K562 (cell line): ENCODE measurements around the gene WDCP. TPM values are rescaled to one million over a fixed set of nuclear protein-coding genes. Genes with fewer than 3 reads are reported as not detected.

Source experiments
- ATAC-seq: fragments of 200-7000 bp; cut with Tn5 transposase; 3 replicates; pipeline ENCODE4 v1.9.1; 2020; ENCODE audit warnings: moderate library complexity
- BruUV-seq: library from RNA; stranded (reverse); fragments of 400-500 nt; replicated peaks from 2 replicates; lab custom pipeline; 2021; lab: Mats Ljungman, UMichigan
- CTCF ChIA-PET: fragments of 300-600 bp; formaldehyde crosslinking; extraction: SDS; loops from one replicate; lab custom pipeline; 2021; ENCODE audit warnings: low intra/inter-chr PET ratio; lab: Yijun Ruan, JAX
- POLR2A ChIA-PET: fragments of 300-600, 350-650 bp; sonication (Branson Sonifier 250); formaldehyde crosslinking; extraction: SDS; loops from one replicate; lab custom pipeline; 2021; ENCODE audit warnings: antibody characterized with exemption, inconsistent platforms; lab: Yijun Ruan, JAX
- DNase-seq, 4 experiments: peaks; one replicate each; pipeline versions ENCODE4 v3.0.0 to v3.0.0-alpha.2; 2011 to 2018; ENCODE audit warnings: low spot score in 3 of 4, mixed read lengths in 3 of 4; ENCODE audit errors: extremely low read depth in 1 of 4
- FAIRE-seq: peaks from 2 replicates; lab custom pipeline; 2011; peaks lifted over from hg19 to GRCh38; lab: Jason Lieb, UNC
- H2AFZ ChIP-seq: 2 replicates; pipeline ENCODE4 v1.6.0; 2011; ENCODE audit warnings: low read depth, low read length, control low read depth, inconsistent platforms
- H3K27ac ChIP-seq: fragments of 200-600 bp; 3 replicates; pipeline ENCODE4 v1.8.0; 2011; ENCODE audit warnings: low read depth, mild to moderate bottlenecking, control low read depth, inconsistent platforms, low read length, moderate library complexity, mixed read lengths; ENCODE audit errors: extremely low read depth
- H3K27me3 ChIP-seq, 2 experiments: fragments of 300-600 bp in 1 of 2; 2 replicates in 1 of 2; 3 replicates in 1 of 2; pipeline versions ENCODE4 v1.6.0 to v1.8.0; 2011; ENCODE audit warnings: inconsistent platforms in 2 of 2, low read length in 2 of 2, mild to moderate bottlenecking in 1 of 2, mixed read lengths in 1 of 2, moderate library complexity in 1 of 2; ENCODE audit not compliant: control insufficient read depth in 2 of 2, insufficient read depth in 2 of 2
- H3K36me3 ChIP-seq: fragments of 300-600 bp; 3 replicates; pipeline ENCODE4 v1.8.0; 2011; ENCODE audit warnings: mild to moderate bottlenecking, low read length, inconsistent platforms; ENCODE audit not compliant: control insufficient read depth, insufficient read depth
- H3K4me1 ChIP-seq, 2 experiments: fragments of 200-600 bp in 1 of 2; replicated peaks in 1 of 2; 2 replicates in 1 of 2; 3 replicates in 1 of 2; pipeline versions ENCODE4 v1.5.1 to v1.8.0; 2011; ENCODE audit warnings: inconsistent platforms in 2 of 2, low read length in 2 of 2, mild to moderate bottlenecking in 1 of 2, mixed read lengths in 1 of 2, moderate library complexity in 1 of 2; ENCODE audit not compliant: control insufficient read depth in 2 of 2, insufficient read depth in 2 of 2
- H3K4me2 ChIP-seq: 2 replicates; pipeline ENCODE4 v1.6.1; 2011; ENCODE audit warnings: low read length, control low read depth, inconsistent platforms, mixed read lengths; ENCODE audit not compliant: insufficient read depth
- H3K4me3 ChIP-seq: fragments of 200-600 bp; sonication (generic), shearing (Covaris generic); 2 replicates; pipeline ENCODE4 v1.5.1; 2016; ENCODE audit warnings: control low read depth, inconsistent platforms
- H3K79me2 ChIP-seq: fragments of 200-600 bp; 3 replicates; pipeline ENCODE4 v1.8.0; 2011; ENCODE audit warnings: low read length, inconsistent platforms; ENCODE audit not compliant: control insufficient read depth, insufficient read depth
- H3K9ac ChIP-seq, 2 experiments: 2 replicates each; pipeline versions ENCODE4 v1.6.0 to v1.6.1; 2011; ENCODE audit warnings: low read depth in 2 of 2, low read length in 2 of 2, control low read depth in 1 of 2, inconsistent platforms in 1 of 2, mild to moderate bottlenecking in 1 of 2, mixed read lengths in 1 of 2; ENCODE audit not compliant: insufficient read depth in 1 of 2
- H3K9me1 ChIP-seq: one replicate; pipeline ENCODE4 v1.6.0; 2011; ENCODE audit warnings: inconsistent platforms, mild to moderate bottlenecking, low read length, moderate library complexity; ENCODE audit not compliant: control insufficient read depth, insufficient read depth
- H3K9me3 ChIP-seq: replicated peaks from 2 replicates; pipeline ENCODE4 v1.5.1; 2011; ENCODE audit warnings: low read depth, low read length, inconsistent platforms; ENCODE audit not compliant: control insufficient read depth, insufficient read depth
- H4K20me1 ChIP-seq: replicated peaks from 2 replicates; pipeline ENCODE4 v1.6.1; 2011; ENCODE audit warnings: low read length, inconsistent platforms, mixed read lengths; ENCODE audit not compliant: control insufficient read depth, insufficient read depth
- POLR2G ChIP-seq: fragments of 200-400 bp; formaldehyde crosslinking; IDR thresholded peaks from 2 replicates; pipeline ENCODE4 v1.6.1; 2017; ENCODE audit warnings: low read depth, mild to moderate bottlenecking, antibody characterized with exemption, low read length, moderate library complexity
- WGBS: fragments of 100-300 bp; shearing (Covaris generic); methylation state at CpG from one replicate; pipeline ENCODE4 v1.1.6; 2016; ENCODE audit warnings: low coverage, mixed read lengths; ENCODE audit not compliant: insufficient coverage; ENCODE audit errors: missing lambda C conversion rate; 5-methylcytosine and 5-hydroxymethylcytosine counted together
- in situ Hi-C: fragments of 300-500 bp; cut with MboI; formaldehyde crosslinking; loops from 4 replicates; pipeline ENCODE4 v1.15.0; 2018; ENCODE audit warnings: inconsistent platforms, mixed read lengths
- intact Hi-C: fragments of 100-400 bp; cut with micrococcal nuclease; formaldehyde crosslinking; loops from 2 replicates; pipeline ENCODE4 v1.14.2; 2022
- polyA plus RNA-seq, 8 experiments: library from polyadenylated mRNA; depleted of rRNA in 4 of 8; stranded (reverse) in 5 of 8; unstranded in 3 of 8; fragments of >200 nt; fragmentation: Nextera tagmentation in 2 of 8; fragmentation: Illumina TruSeq in 1 of 8; extraction: Ambion mirVana in 2 of 8; extraction: Trizol in 1 of 8; gene quantifications; 2 replicates each; pipeline versions ENCODE4 v1.2.1 to v1.2.3, GENCODE V29; 2011 to 2014; ENCODE audit warnings: inconsistent platforms in 1 of 8, missing spikeins in 1 of 8
- total RNA-seq, 7 experiments: library from RNA; depleted of rRNA in 6 of 7; stranded (reverse); fragments of >200 nt in 6 of 7; fragmentation: Illumina TruSeq in 2 of 7; extraction: Trizol in 2 of 7; gene quantifications; 2 replicates each; pipeline versions ENCODE4 v1.2.1 to v1.2.3, GENCODE V29; 2011 to 2021; ENCODE audit warnings: low replicate concordance in 1 of 7
- TF ChIP-seq, protein P1 (sequence below): IDR thresholded peaks from 3 replicates; pipeline ENCODE4 v1.6.1; 2011; ENCODE audit warnings: borderline replicate concordance, mild to moderate bottlenecking, moderate library complexity; ENCODE audit not compliant: insufficient read length; ENCODE audit errors: extremely low read depth

The WDCP gene
- total and polyA plus RNA-seq, 9 of the 15 experiments (the other 6 are each of a cell fraction or from before 2014, with no cell fraction given): 10.1 to 41.4 (median 21.8) TPM

DNA sequence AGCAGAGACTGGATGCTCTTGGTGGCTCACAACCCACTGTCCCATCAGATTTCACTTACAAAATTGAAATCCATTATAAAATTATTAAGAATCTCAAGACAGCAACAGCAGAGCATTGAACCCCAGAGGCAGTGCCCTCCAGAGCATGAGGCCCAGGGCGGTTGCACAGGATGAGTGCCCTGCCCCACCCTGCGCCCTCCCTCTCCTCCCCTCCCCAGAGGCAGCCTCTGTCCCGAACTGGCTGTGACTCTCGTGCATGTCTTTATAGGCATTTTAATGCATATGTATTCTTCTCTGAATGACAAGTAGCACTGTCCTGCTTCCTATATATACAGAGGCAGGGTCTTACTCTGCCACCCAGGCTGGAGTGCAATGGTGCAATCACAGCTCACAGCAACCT is 26.9 kb downstream of the WDCP start:
- Histone ChIP-seq H3K9me3 (no peaks in the 10 kb centered on the region), H3K9ac (no peak overlapping the region), H3K79me2 (no peaks in the 10 kb centered on the region), H3K36me3 (peaks cover 32% of the 10 kb centered on the region), H3K9me1 (peaks cover 3% of the 10 kb centered on the region)
- intact Hi-C loops: loop anchor here (5.0 kb wide), 1 partner anchor 42 kb away; no protein-coding TSS in a partner anchor
- ChIA-PET CTCF (no interaction called here), POLR2A (interaction anchor here (0.7 to 1.4 kb wide), 2 partner anchors 8 to 10 kb away, joined by 3 read pairs; partner anchors contain the start of gene MFSD2B)
- FAIRE-seq (no peak), ATAC-seq (no peak)
- TF ChIP-seq, protein P1, sequence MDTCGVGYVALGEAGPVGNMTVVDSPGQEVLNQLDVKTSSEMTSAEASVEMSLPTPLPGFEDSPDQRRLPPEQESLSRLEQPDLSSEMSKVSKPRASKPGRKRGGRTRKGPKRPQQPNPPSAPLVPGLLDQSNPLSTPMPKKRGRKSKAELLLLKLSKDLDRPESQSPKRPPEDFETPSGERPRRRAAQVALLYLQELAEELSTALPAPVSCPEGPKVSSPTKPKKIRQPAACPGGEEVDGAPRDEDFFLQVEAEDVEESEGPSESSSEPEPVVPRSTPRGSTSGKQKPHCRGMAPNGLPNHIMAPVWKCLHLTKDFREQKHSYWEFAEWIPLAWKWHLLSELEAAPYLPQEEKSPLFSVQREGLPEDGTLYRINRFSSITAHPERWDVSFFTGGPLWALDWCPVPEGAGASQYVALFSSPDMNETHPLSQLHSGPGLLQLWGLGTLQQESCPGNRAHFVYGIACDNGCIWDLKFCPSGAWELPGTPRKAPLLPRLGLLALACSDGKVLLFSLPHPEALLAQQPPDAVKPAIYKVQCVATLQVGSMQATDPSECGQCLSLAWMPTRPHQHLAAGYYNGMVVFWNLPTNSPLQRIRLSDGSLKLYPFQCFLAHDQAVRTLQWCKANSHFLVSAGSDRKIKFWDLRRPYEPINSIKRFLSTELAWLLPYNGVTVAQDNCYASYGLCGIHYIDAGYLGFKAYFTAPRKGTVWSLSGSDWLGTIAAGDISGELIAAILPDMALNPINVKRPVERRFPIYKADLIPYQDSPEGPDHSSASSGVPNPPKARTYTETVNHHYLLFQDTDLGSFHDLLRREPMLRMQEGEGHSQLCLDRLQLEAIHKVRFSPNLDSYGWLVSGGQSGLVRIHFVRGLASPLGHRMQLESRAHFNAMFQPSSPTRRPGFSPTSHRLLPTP: no peak
- 0 out of 2 replicates have a peak, but pooled peaks have one; percentile 24 for TF ChIP-seq POLR2G
- TF ChIP-seq, all 486 proteins: peak for 1
- no peaks in the 10 kb centered on the region for H3K27me3 ChIP-seq
- DNase-seq: no peak
- H3K4me3 ChIP-seq: no peak overlapping the region
- no peak overlapping the region for H3K4me2 ChIP-seq
- H3K27ac ChIP-seq: no peak overlapping the region
- BruUV-seq: no TSS peak
- in situ Hi-C loops: no loop called here
- no peak overlapping the region for H2AFZ ChIP-seq
- WGBS: 31% methylated on average over 2 of the region's 4 CpGs
- H3K4me1 ChIP-seq: peaks cover 9 to 43% of the 10 kb centered on the region in 2 experiments; a peak in 4 of 5 replicates
- H4K20me1 ChIP-seq: peaks cover 14% of the 10 kb centered on the region
